WERI-Rb-1 (cell line): ENCODE results near the gene OVCH1.
A peak's percentile ranks its signal among the peaks of the same experiment; 100 is the strongest.

Experiments
- DNase-seq: peaks from one replicate; pipeline ENCODE4 v3.0.0-alpha.2; 2020
- H3K27ac ChIP-seq: fragments of 250-450 bp; sonication (Bioruptor Pico); 2 replicates; pipeline ENCODE4 v1.5.1; 2020; ENCODE audit warnings: mild to moderate bottlenecking, moderate library complexity
- H3K27me3 ChIP-seq: fragments of 250-450 bp; sonication (Bioruptor Pico); 2 replicates; pipeline ENCODE4 v1.5.1; 2021; ENCODE audit warnings: mild to moderate bottlenecking, low read depth, moderate library complexity; ENCODE audit not compliant: insufficient read depth, severe bottlenecking
- H3K36me3 ChIP-seq: fragments of 250-450 bp; sonication (Bioruptor Pico); 2 replicates; pipeline ENCODE4 v1.5.1; 2020; ENCODE audit warnings: mild to moderate bottlenecking, moderate library complexity
- H3K4me3 ChIP-seq: 2 replicates; pipeline ENCODE4 v1.5.1; 2011; ENCODE audit warnings: low read depth, mild to moderate bottlenecking, control low read depth, low read length
- H3K9me3 ChIP-seq: fragments of 250-450 bp; sonication (Bioruptor Pico); 2 replicates; pipeline ENCODE4 v1.5.1; 2021; ENCODE audit warnings: mild to moderate bottlenecking, moderate library complexity; ENCODE audit not compliant: severe bottlenecking
- CTCF ChIP-seq: IDR thresholded peaks from 2 replicates; pipeline ENCODE4 v1.5.1; 2011; ENCODE audit warnings: low read depth, mild to moderate bottlenecking, control low read depth, inconsistent platforms, low read length

The OVCH1 gene

GRCh38 chr12:29528161-29528560 is 30.7 kb upstream of the OVCH1 start:
- no peaks in the 10 kb centered on the region for H3K9me3 ChIP-seq

GRCh38 chr12:29521951-29522350 is 24.5 kb upstream of the OVCH1 start:
- Histone ChIP-seq H3K4me3 (no peak overlapping the region), H3K36me3 (no peaks in the 10 kb centered on the region), H3K27me3 (no peaks in the 10 kb centered on the region), H3K27ac (no peak overlapping the region), H3K9me3 (no peaks in the 10 kb centered on the region)
- TF ChIP-seq CTCF, result no peak
- no peak for DNase-seq

More at GRCh38 chr12:29528161-29528560, 30.7 kb upstream of the OVCH1 start:
- Histone ChIP-seq H3K4me3 (no peak overlapping the region), H3K27me3 (no peaks in the 10 kb centered on the region), H3K27ac (no peak overlapping the region), H3K36me3 (no peaks in the 10 kb centered on the region)
- no peak for DNase-seq
- TF ChIP-seq CTCF, result no peak

- Histone ChIP-seq H3K9me3 (no peaks in the 10 kb centered on the region), H3K4me3 (no peak overlapping the region), H3K27ac (no peak overlapping the region), H3K36me3 (no peaks in the 10 kb centered on the region), H3K27me3 (no peaks in the 10 kb centered on the region)
- peak; percentile 9 for DNase-seq
- no peak for TF ChIP-seq CTCF
These were observed 22.2 kb upstream of the OVCH1 start for GRCh38 chr12:29519585-29520182.

- no peak overlapping the region for H3K27ac ChIP-seq
- no peaks in the 10 kb centered on the region for H3K9me3 ChIP-seq
- no peak for TF ChIP-seq CTCF
- no peak for DNase-seq
- H3K36me3 ChIP-seq, result no peaks in the 10 kb centered on the region
- no peaks in the 10 kb centered on the region for H3K27me3 ChIP-seq
- H3K4me3 ChIP-seq, result no peak overlapping the region
These were observed 20.9 kb upstream of the OVCH1 start for GRCh38 chr12:29518407-29518806.

- H3K27ac ChIP-seq, result no peak overlapping the region
- DNase-seq, result peak; percentile 35
- no peak overlapping the region for H3K4me3 ChIP-seq
- H3K36me3 ChIP-seq, result no peaks in the 10 kb centered on the region
- H3K27me3 ChIP-seq, result no peaks in the 10 kb centered on the region
- H3K9me3 ChIP-seq, result no peaks in the 10 kb centered on the region
- peak; percentile 24; the same call in 1 of the 2 replicates for TF ChIP-seq CTCF
These were observed 19.8 kb upstream of the OVCH1 start for GRCh38 chr12:29517264-29517663.

GRCh38 chr12:29516431-29516875 is 19.0 kb upstream of the OVCH1 start:
- DNase-seq, result no peak
- Histone ChIP-seq H3K27me3 (no peaks in the 10 kb centered on the region), H3K9me3 (no peaks in the 10 kb centered on the region), H3K4me3 (no peak overlapping the region), H3K27ac (no peak overlapping the region), H3K36me3 (no peaks in the 10 kb centered on the region)
- no peak for TF ChIP-seq CTCF
